CD4-positive, alpha-beta T cell treated with Interleukin-17A for 1 hour (primary cell): ENCODE results near the gene PIP5K1B.
"Not testable (repeated sequence)": the region's sequence is repeated elsewhere in the genome, so short reads cannot be mapped to it uniquely, and the experiment has no call there.

Experiments used
- DNase-seq: peaks from one replicate; pipeline ENCODE4 v3.0.0-alpha.2; 2020

The PIP5K1B gene

GRCh38 chr9:69036799-69037198 is 331.8 kb downstream of the PIP5K1B start:
- DNase-seq = no peak

DNA sequence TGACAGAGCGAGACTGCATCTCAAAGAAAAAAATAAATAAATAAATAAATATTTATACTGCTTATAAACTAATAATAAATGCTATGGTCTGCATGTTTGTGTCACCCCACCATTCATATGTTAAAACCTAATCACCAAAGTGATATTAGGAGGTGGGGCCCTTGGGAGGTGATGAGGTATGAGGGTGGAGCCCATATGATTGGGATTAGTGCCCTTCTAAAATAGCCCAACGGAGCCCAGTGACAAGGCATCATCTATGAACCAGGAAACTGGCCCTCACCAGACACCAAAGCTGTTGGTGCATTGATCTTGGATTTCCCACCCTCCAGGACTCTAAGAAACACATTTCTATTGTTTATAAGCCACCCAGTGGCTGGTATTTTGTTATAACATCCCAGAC is 335.6 kb downstream of the PIP5K1B start:
- DNase-seq = no peak

GRCh38 chr9:69044240-69045219 is 339.5 kb downstream of the PIP5K1B start:
- no peak for DNase-seq

DNA sequence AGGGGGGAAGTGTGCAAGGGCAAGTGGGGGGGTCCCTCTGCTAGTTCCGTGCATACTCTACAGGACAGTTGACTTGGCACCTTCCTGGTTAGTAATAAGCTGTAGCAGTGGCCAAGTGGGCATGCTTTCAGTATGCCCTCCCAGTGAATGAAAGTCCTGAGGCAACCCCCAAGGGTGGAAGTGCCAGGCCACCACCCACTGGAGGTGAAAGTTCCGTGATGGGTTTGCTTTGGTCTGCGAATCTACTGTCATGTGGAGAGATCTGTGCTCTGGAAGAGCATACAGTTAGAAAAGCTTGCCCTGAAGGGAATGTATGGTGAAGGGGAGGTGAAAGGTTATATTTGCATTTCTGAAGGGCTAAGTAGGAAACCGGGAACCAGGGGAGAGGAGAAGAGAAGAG is 340.8 kb downstream of the PIP5K1B start:
- DNase-seq = no peak

DNA sequence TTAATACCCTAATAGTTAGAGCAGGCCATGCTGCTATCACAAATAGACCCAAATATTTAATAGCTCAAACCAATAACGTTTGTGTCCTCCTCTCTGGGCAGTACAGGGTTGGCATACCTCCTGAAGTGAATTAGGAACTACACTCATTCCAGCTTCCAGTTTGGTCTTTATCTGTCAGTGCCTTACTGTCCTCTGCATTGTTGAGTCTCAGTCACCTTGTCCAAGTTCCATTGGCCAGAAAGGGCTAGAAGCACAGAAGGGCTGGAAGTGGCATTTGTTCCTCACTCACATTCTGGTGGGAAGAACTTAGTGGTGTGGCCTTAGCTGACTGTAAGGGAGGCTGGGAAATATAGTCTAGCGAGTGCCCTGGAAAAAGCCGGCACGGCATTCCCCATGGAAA is 341.7 kb downstream of the PIP5K1B start:
- DNase-seq = no peak

DNA sequence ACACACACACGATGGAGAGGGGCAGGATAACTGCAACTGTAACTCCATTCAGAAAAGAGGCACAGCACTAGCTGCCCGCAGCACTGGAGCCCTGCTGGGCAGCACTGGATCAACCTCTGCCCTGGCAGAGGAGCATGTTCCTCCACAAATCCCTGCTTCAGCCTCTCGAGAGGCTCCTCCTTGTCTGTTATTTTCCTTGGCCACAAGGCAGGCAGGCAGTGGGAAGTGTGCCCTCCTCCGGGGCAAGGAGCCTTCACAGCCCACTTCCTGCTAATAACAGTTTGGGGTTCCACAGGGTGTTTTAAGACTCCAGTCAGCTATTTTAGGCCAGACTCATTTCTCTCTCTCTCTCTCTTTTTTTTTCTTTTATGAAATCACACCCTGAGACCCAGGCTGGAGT is 342.3 kb downstream of the PIP5K1B start:
- DNase-seq = no peak

DNA sequence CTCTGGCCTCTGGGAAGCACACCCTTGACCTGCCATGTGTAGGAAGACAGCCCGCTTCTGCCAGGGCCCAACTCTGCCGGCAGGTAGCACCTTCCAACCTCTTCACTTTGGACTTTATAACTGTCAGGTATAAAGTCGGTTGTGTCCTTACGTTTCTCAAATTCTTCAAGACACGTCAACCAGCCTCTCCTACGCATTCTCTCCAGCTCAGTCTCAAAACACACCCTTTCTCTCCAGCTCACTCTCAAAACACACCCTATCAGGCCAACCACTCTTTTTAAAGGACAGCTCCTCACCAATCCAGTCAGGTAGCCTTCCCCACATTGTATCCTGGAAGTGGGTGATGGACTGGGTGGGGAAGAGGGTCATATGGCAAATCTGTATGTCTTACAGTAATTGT is 344.1 kb downstream of the PIP5K1B start:
- DNase-seq = no peak

GRCh38 chr9:69050936-69051335 is 345.9 kb downstream of the PIP5K1B start:
- not testable (repeated sequence) for DNase-seq

DNA sequence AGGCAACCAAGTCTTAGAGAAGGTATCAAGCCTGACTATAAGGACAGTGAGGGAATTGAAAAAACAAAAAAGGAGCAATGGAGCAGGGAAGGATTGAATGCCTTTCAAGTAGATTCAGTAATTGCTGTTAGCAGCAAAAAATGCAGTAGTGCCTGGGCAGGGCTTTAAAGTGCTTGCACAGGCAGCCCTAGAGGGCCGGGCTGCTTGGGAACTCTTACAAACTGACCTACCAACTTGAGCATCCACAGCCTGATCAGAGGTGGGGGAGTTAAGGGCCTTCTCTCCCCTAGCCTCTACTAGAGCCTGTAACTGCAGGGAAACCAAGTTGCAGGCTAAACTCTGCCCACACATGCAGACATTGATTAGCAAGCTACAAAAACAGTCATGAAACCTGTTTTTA is 349.9 kb downstream of the PIP5K1B start:
- no peak for DNase-seq

DNA sequence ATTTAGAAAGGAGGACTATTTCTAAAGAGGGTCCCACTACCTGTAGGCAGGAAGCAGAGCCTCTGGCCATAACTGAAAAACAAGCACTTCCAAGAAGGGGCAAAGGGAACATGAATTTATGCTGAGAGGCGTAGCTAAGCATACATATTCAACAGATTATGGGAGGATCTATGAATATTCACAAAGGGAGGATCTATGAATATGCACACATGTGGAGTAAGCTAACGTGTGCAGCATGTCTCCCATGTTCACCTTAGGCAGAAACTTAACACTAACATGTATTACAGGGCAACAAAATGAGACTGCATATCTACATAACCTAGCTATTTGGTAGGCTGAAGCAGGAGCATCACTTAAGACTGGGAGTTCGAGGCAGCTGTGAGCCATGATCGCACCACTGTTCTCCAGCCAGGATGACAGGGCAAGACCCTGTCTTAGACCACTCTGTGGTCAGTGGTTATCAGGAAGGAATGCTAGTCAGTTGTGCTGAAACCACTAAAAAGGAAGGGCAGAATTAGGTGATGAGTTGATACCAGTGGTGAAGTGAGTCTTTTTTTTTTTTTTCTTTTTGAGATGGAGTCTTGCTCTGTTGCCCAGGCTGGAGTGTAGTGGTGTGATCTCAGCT is 351.3 kb downstream of the PIP5K1B start:
- no peak for DNase-seq

DNA sequence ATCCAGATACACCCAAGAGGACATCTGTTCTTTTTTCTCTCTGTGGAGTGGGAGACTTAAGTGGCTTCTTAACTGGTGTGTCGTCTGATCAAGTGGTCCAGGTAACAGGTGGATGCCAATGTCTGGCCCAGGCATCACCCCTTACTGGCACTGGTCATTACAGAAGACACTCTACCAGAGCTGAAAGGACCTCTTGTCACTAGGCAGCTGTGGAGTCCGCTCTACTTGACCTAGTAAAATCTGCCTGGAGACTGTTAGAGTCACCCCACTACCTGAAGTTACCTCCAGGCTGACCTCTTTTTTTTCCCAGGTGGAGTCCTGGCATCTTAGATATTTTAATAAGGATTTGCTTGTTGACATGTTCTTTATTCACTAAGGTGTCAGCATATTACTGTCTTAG is 353.1 kb downstream of the PIP5K1B start:
- no peak for DNase-seq
